Osteoblast (primary cell): ENCODE measurements around the gene C17orf50. TPM values are rescaled to one million over a fixed set of nuclear protein-coding genes. Genes with fewer than 3 reads are reported as not detected.
A peak's percentile ranks its signal among the peaks of the same experiment; 100 is the strongest.
"Not testable (repeated sequence)": the region's sequence is repeated elsewhere in the genome, so short reads cannot be mapped to it uniquely, and the experiment has no call there.

ENCODE experiments used
- DNase-seq: peaks from one replicate; pipeline ENCODE4 v3.0.0; 2011; ENCODE audit warnings: low spot score, mixed read lengths; ENCODE audit not compliant: insufficient read length; ENCODE audit errors: missing footprints
- H2AFZ ChIP-seq: 2 replicates; pipeline ENCODE4 v1.6.0; 2011; ENCODE audit warnings: mild to moderate bottlenecking, low read length
- H3K27ac ChIP-seq: 2 replicates; pipeline ENCODE4 v1.5.1; 2011; ENCODE audit warnings: mild to moderate bottlenecking, low read depth, low read length, moderate library complexity
- H3K27me3 ChIP-seq: 2 replicates; pipeline ENCODE4 v1.6.0; 2012; ENCODE audit warnings: mild to moderate bottlenecking, control low read depth, inconsistent platforms, low read length, moderate library complexity; ENCODE audit not compliant: insufficient read depth
- H3K36me3 ChIP-seq: 2 replicates; pipeline ENCODE4 v1.5.1; 2011; ENCODE audit warnings: mild to moderate bottlenecking, low read length, control low read depth, moderate library complexity; ENCODE audit not compliant: insufficient read depth
- H3K4me1 ChIP-seq: 2 replicates; pipeline ENCODE4 v1.5.1; 2011; ENCODE audit warnings: mild to moderate bottlenecking, low read length, control low read depth, moderate library complexity; ENCODE audit not compliant: insufficient read depth
- H3K4me2 ChIP-seq: 2 replicates; pipeline ENCODE4 v1.6.0; 2011; ENCODE audit warnings: mild to moderate bottlenecking, low read length; ENCODE audit not compliant: insufficient read depth
- H3K4me3 ChIP-seq: fragments of 200-600 bp; sonication (generic); 3 replicates; pipeline ENCODE4 v1.5.1; 2012; ENCODE audit warnings: mild to moderate bottlenecking, low read length, inconsistent platforms; ENCODE audit not compliant: insufficient read depth
- H3K79me2 ChIP-seq: 2 replicates; pipeline ENCODE4 v1.6.0; 2012; ENCODE audit warnings: mild to moderate bottlenecking, low read length, control low read depth, inconsistent platforms; ENCODE audit not compliant: insufficient read depth
- H3K9me3 ChIP-seq: 2 replicates; pipeline ENCODE4 v1.5.1; 2011; ENCODE audit warnings: low read depth, low read length, control low read depth
- H4K20me1 ChIP-seq: 2 replicates; pipeline ENCODE4 v1.6.0; 2012; ENCODE audit warnings: mild to moderate bottlenecking, low read length, control low read depth; ENCODE audit not compliant: insufficient read depth
- total RNA-seq: library from RNA; depleted of rRNA; stranded (reverse); fragments of >200 nt; gene quantifications from 2 replicates; pipeline ENCODE4 v1.2.3, GENCODE V29; 2012
- TF ChIP-seq, protein P1 (sequence below): IDR thresholded peaks from 2 replicates; pipeline ENCODE4 v1.5.1; 2011; ENCODE audit warnings: mild to moderate bottlenecking, low read depth, low read length, moderate library complexity; ENCODE audit errors: extremely low read depth

The C17orf50 gene
- total RNA-seq, 1 donor = not detected

DNA sequence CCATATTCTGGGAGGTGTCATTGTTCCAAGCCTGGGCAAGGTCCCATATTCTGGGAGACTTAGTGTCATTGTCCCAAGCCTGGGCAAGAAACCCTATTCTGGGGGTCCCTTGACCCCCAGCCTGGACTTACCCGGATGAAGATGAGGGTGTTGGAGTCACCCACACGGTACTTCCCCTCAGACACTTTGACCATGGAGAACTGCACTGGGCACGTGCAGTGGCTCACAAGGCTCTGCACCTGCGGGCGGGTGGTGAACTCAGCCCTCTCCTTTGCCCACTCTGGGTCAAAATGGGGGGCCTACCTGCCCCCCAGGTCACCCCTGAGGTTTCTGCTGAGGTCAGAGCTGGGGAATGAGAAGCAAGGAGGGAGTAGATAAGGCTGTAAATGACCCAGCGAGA, 11.7 kb upstream of the C17orf50 start:
- Histone ChIP-seq H3K9me3 (no peaks in the 10 kb centered on the region), H4K20me1 (peaks cover 4% of the 10 kb centered on the region), H2AFZ (no peak overlapping the region), H3K4me3 (no peak overlapping the region), H3K36me3 (no peaks in the 10 kb centered on the region), H3K4me1 (no peaks in the 10 kb centered on the region), H3K4me2 (no peak overlapping the region), H3K79me2 (no peaks in the 10 kb centered on the region), H3K27me3 (peaks cover 35% of the 10 kb centered on the region), H3K27ac (no peak overlapping the region)
- TF ChIP-seq, protein P1, sequence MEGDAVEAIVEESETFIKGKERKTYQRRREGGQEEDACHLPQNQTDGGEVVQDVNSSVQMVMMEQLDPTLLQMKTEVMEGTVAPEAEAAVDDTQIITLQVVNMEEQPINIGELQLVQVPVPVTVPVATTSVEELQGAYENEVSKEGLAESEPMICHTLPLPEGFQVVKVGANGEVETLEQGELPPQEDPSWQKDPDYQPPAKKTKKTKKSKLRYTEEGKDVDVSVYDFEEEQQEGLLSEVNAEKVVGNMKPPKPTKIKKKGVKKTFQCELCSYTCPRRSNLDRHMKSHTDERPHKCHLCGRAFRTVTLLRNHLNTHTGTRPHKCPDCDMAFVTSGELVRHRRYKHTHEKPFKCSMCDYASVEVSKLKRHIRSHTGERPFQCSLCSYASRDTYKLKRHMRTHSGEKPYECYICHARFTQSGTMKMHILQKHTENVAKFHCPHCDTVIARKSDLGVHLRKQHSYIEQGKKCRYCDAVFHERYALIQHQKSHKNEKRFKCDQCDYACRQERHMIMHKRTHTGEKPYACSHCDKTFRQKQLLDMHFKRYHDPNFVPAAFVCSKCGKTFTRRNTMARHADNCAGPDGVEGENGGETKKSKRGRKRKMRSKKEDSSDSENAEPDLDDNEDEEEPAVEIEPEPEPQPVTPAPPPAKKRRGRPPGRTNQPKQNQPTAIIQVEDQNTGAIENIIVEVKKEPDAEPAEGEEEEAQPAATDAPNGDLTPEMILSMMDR = no peak
- peak; percentile 73 for DNase-seq

DNA sequence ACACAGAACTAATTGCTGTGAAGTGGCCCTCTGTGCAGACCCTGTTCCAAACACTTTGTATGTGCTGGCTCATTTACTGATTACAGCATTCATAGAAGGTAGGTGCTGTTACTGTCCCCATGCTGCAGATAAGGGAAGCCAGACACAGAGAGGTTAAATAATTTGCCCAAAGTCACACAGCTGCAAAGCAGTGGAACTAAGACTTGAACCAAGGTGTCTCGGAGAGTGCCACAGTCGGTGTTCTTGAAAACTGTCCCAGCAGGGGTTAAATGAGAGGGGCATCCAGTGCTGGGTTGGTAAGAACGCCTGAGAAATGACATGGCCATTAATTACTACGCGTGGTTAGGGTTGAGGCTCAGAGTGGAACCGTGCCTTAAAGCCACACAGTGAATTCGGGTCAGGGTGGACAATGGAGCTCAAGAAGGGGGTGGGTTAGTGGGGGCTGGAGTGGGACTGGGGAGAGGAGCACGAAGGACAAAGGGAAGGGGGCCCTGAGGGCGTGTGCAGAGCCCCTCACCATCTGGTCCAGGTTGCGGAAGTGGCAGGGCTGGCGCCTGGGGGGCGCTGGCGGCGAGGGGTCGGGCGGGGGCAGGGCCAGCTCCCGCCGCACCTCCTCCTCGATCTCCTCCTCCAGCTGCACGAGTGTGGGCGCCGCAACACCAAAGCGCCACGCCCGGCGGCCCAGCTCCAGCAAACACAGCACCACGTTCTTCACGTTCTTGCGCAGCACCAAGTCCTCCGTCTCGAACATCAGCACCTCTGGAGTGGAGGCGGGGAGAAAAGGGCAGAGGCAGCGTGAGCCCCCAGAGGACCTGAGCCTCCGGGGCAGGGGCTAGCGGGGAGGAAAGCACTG, 10.9 kb upstream of the C17orf50 start:
- DNase-seq = peak; percentile 84
- H3K27ac ChIP-seq = no peak overlapping the region
- H2AFZ ChIP-seq = no peak overlapping the region
- no peaks in the 10 kb centered on the region for H3K79me2 ChIP-seq
- TF ChIP-seq, protein P1 = no peak
- H3K4me2 ChIP-seq = peak overlapping the region; percentile 28
- peaks cover 4% of the 10 kb centered on the region for H4K20me1 ChIP-seq
- no peaks in the 10 kb centered on the region for H3K36me3 ChIP-seq
- H3K9me3 ChIP-seq = no peaks in the 10 kb centered on the region
- H3K4me1 ChIP-seq = no peaks in the 10 kb centered on the region
- no peak overlapping the region for H3K4me3 ChIP-seq
- peaks cover 35% of the 10 kb centered on the region for H3K27me3 ChIP-seq

DNA sequence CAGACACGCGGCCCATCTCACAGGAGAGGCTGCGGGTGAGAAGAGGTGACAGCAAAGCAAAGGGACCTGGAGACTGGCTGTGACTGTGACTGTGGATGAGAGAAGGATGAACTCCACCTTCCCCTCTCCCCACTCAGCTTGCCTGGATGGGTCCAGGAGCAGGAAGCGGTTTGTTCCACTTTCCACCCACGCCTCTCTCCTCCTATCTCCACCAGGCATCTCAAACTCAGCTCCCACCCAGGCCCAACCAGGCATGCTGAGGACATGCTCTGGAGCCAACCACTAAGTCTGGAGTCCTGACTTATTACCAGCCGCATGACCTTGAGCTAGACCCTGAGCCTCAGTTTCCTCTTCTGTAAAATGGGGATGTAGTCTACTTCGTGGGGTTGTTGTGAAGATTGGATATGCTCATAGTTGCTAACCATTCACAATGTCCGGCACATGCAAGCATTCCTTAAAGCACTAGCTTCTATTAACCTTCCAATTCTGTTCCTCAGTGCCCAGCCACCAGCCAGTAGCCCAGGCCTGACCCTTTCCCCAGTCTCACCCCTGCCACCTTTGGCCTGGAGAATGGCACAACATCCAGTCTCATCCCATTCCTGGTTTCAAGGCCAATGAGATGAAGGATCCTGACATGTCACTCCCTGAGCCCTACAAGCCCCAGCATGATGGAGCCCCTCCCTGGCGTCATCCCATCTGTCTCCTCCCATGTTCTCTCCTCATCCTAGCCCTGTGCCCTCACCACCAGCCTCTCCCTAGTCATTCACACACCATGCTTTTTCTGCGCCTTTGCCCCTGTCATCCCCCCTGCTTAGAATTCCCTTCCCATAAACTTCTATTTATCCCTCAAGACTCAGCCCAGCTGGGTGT, 9.9 kb upstream of the C17orf50 start:
- no peaks in the 10 kb centered on the region for H3K9me3 ChIP-seq
- H3K4me1 ChIP-seq = no peaks in the 10 kb centered on the region
- no peak overlapping the region for H3K4me3 ChIP-seq
- peaks cover 4% of the 10 kb centered on the region for H4K20me1 ChIP-seq
- peaks cover 35% of the 10 kb centered on the region for H3K27me3 ChIP-seq
- TF ChIP-seq, protein P1 = no peak
- H3K27ac ChIP-seq = no peak overlapping the region
- no peaks in the 10 kb centered on the region for H3K36me3 ChIP-seq
- H3K79me2 ChIP-seq = no peaks in the 10 kb centered on the region
- H3K4me2 ChIP-seq = no peak overlapping the region
- no peak overlapping the region for H2AFZ ChIP-seq
- DNase-seq = no peak

DNA sequence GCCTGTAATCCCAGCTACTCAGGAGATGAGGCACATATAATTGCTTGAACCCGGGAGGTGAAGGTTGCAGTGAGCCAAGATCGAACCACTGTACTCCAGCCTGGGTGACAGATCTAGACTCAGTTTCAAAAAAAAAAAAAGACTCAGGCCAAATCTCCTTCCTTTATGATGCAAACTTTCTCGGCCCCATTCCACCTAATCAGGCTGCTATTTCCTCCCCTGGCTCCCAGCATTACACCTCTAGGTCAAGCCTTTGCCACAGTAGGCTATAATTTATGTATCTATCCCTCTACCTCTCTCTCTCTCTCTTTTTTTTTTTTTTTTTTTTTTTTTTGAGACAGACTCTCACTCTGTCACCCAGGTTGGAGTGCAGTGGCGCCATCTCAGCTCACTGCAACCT, 9.1 kb upstream of the C17orf50 start:
- not testable (repeated sequence) for H3K36me3 ChIP-seq, H3K4me1 ChIP-seq, H3K4me2 ChIP-seq, H3K79me2 ChIP-seq, H4K20me1 ChIP-seq, H3K9me3 ChIP-seq, H3K27ac ChIP-seq, H3K4me3 ChIP-seq, DNase-seq, H2AFZ ChIP-seq
- peaks cover 31% of the 10 kb centered on the region for H3K27me3 ChIP-seq
